ENCODE measurements around the gene OPRD1.
"Not testable (repeated sequence)": the region's sequence is repeated elsewhere in the genome, so short reads cannot be mapped to it uniquely, and the experiment has no call there.

The OPRD1 gene

GRCh38 chr1:28811766-28812668 lies at the start of gene OPRD1:
Gene OPRD1 (plus strand): TSS chr1:28812170. CDS start chr1:28812384, 214 bp downstream.
- no peak for DNase-seq (ENCODE audit: low read depth)
- H3K4me3 ChIP-seq (ENCODE audit: low read depth, low read length): no peak within 1 kb of the TSS

- DNase-seq (ENCODE audit: low read depth): no peak
- H3K4me3 ChIP-seq (ENCODE audit: low read depth, low read length): no peak overlapping the region
Measured at GRCh38 chr1:28766532-28767183, 45.3 kb upstream of the OPRD1 start.

- no peak overlapping the region for H3K4me3 ChIP-seq (ENCODE audit: low read depth, low read length)
Measured at GRCh38 chr1:28770601-28771165, 41.3 kb upstream of the OPRD1 start.

GRCh38 chr1:28771921-28772320 lies 40.0 kb upstream of the OPRD1 start:
- not testable (repeated sequence) for DNase-seq (ENCODE audit: low read depth); H3K4me3 ChIP-seq (ENCODE audit: low read depth, low read length)

More at GRCh38 chr1:28770601-28771165, 41.3 kb upstream of the OPRD1 start:
- no peak for DNase-seq (ENCODE audit: low read depth)

GRCh38 chr1:28773105-28773504 lies 38.9 kb upstream of the OPRD1 start:
- no peak overlapping the region for H3K4me3 ChIP-seq (ENCODE audit: low read depth, low read length)
- no peak for DNase-seq (ENCODE audit: low read depth)

GRCh38 chr1:28775121-28775942 lies 36.6 kb upstream of the OPRD1 start:
- DNase-seq (ENCODE audit: low read depth): peak; percentile 31
- peak overlapping the region; percentile 43 for H3K4me3 ChIP-seq (ENCODE audit: low read depth, low read length)

- no peak for DNase-seq (ENCODE audit: low read depth)
- H3K4me3 ChIP-seq (ENCODE audit: low read depth, low read length): no peak overlapping the region
Measured at GRCh38 chr1:28776341-28776740, 35.6 kb upstream of the OPRD1 start.

- no peak overlapping the region for H3K4me3 ChIP-seq (ENCODE audit: low read depth, low read length)
- no peak for DNase-seq (ENCODE audit: low read depth)
Measured at GRCh38 chr1:28778021-28778420, 33.9 kb upstream of the OPRD1 start.

GRCh38 chr1:28779751-28780408 lies 32.1 kb upstream of the OPRD1 start:
- H3K4me3 ChIP-seq (ENCODE audit: low read depth, low read length): no peak overlapping the region
- no peak for DNase-seq (ENCODE audit: low read depth)

GRCh38 chr1:28781305-28781704 lies 30.7 kb upstream of the OPRD1 start:
- DNase-seq (ENCODE audit: low read depth): no peak
- no peak overlapping the region for H3K4me3 ChIP-seq (ENCODE audit: low read depth, low read length)

GRCh38 chr1:28782011-28782410 lies 30.0 kb upstream of the OPRD1 start:
- DNase-seq (ENCODE audit: low read depth): no peak
- H3K4me3 ChIP-seq (ENCODE audit: low read depth, low read length): no peak overlapping the region

- no peak for DNase-seq (ENCODE audit: low read depth)
- H3K4me3 ChIP-seq (ENCODE audit: low read depth, low read length): no peak overlapping the region
Measured at GRCh38 chr1:28783363-28783762, 28.6 kb upstream of the OPRD1 start.

GRCh38 chr1:28789412-28789811 lies 22.6 kb upstream of the OPRD1 start:
- no peak for DNase-seq (ENCODE audit: low read depth)
- no peak overlapping the region for H3K4me3 ChIP-seq (ENCODE audit: low read depth, low read length)

- no peak for DNase-seq (ENCODE audit: low read depth)
- no peak overlapping the region for H3K4me3 ChIP-seq (ENCODE audit: low read depth, low read length)
Measured at GRCh38 chr1:28789816-28790215, 22.2 kb upstream of the OPRD1 start.

- DNase-seq (ENCODE audit: low read depth): no peak
Measured at GRCh38 chr1:28790377-28791035, 21.5 kb upstream of the OPRD1 start.

GRCh38 chr1:28791929-28792328 lies 20.0 kb upstream of the OPRD1 start:
- DNase-seq (ENCODE audit: low read depth); H3K4me3 ChIP-seq (ENCODE audit: low read depth, low read length): not testable (repeated sequence)

More at GRCh38 chr1:28790377-28791035, 21.5 kb upstream of the OPRD1 start:
- H3K4me3 ChIP-seq (ENCODE audit: low read depth, low read length): no peak overlapping the region

- H3K4me3 ChIP-seq (ENCODE audit: low read depth, low read length): no peak overlapping the region
- DNase-seq (ENCODE audit: low read depth): no peak
Measured at GRCh38 chr1:28792644-28793121, 19.3 kb upstream of the OPRD1 start.

- DNase-seq (ENCODE audit: low read depth): not testable (repeated sequence)
Measured at GRCh38 chr1:28794582-28794981, 17.4 kb upstream of the OPRD1 start.

More at GRCh38 chr1:28794582-28794981, 17.4 kb upstream of the OPRD1 start:
- not testable (repeated sequence) for H3K4me3 ChIP-seq (ENCODE audit: low read depth, low read length)

All from skeletal muscle cell (primary cell).